HL-60 (cell line): ENCODE measurements around the gene SVOPL.

Experiments
- DNase-seq, 2 experiments: peaks; one replicate each; pipeline ENCODE4 v3.0.0-alpha.2; 2010 to 2020; ENCODE audit warnings: low read depth in 1 of 2, low spot score in 1 of 2
- H3K27ac ChIP-seq: fragments of 250-450 bp; sonication (Bioruptor Pico); replicated peaks from 2 replicates; pipeline ENCODE4 v1.5.1; 2020; ENCODE audit warnings: mild to moderate bottlenecking, moderate library complexity
- H3K27me3 ChIP-seq: fragments of 250-450 bp; sonication (Bioruptor Pico); 2 replicates; pipeline ENCODE4 v1.5.1; 2021; ENCODE audit warnings: mild to moderate bottlenecking, moderate library complexity; ENCODE audit not compliant: insufficient read depth, poor library complexity, severe bottlenecking
- H3K4me3 ChIP-seq: replicated peaks from 2 replicates; pipeline ENCODE4 v1.5.1; 2011; ENCODE audit warnings: mild to moderate bottlenecking, control low read depth, low read length; ENCODE audit not compliant: insufficient read depth
- CTCF ChIP-seq: IDR thresholded peaks from one replicate; pipeline ENCODE4 v1.5.1; 2011; ENCODE audit warnings: low read length, control low read depth, inconsistent platforms; ENCODE audit not compliant: insufficient read depth
- GABPA ChIP-seq: IDR thresholded peaks from 2 replicates; pipeline ENCODE4 v1.6.1; 2012; ENCODE audit warnings: low read depth
- POLR2AphosphoS5 ChIP-seq: IDR thresholded peaks from 2 replicates; pipeline ENCODE4 v1.6.1; 2012; ENCODE audit warnings: low read depth
- REST ChIP-seq: IDR thresholded peaks from 2 replicates; pipeline ENCODE4 v1.6.1; 2012; ENCODE audit warnings: low read depth; ENCODE audit not compliant: insufficient replicate concordance
- SPI1 ChIP-seq: IDR thresholded peaks from 2 replicates; pipeline ENCODE4 v1.6.1; 2012; ENCODE audit warnings: low read depth, mild to moderate bottlenecking, borderline replicate concordance

Gene SVOPL

GRCh38 chr7:138668946-138669345, 32.2 kb downstream of the SVOPL start:
- no peak for DNase-seq
- TF ChIP-seq SPI1: no peak
- TF ChIP-seq CTCF: no peak
- TF ChIP-seq REST: no peak
- TF ChIP-seq POLR2AphosphoS5: no peak
- no peak for TF ChIP-seq GABPA
- Histone ChIP-seq H3K27me3 (no peaks in the 10 kb centered on the region), H3K4me3 (no peak overlapping the region), H3K27ac (no peak overlapping the region)

GRCh38 chr7:138668229-138668596, 32.9 kb downstream of the SVOPL start:
- H3K27me3 ChIP-seq: no peaks in the 10 kb centered on the region
- no peak overlapping the region for H3K27ac ChIP-seq
- TF ChIP-seq GABPA: no peak
- TF ChIP-seq POLR2AphosphoS5: no peak
- no peak for TF ChIP-seq SPI1
- no peak for TF ChIP-seq CTCF
- no peak for TF ChIP-seq REST
- no peak for DNase-seq
- no peak overlapping the region for H3K4me3 ChIP-seq

GRCh38 chr7:138667535-138668228, 33.5 kb downstream of the SVOPL start:
- no peak overlapping the region for H3K4me3 ChIP-seq
- TF ChIP-seq SPI1 (no peak), REST (no peak), CTCF (no peak), POLR2AphosphoS5 (no peak), GABPA (no peak)
- H3K27me3 ChIP-seq: no peaks in the 10 kb centered on the region
- H3K27ac ChIP-seq: no peak overlapping the region
- no peak for DNase-seq
